ENCODE data around the gene KLK14.

- no peak for TF ChIP-seq EP300 (IDR thresholded peaks at IDR 0.05)
- TF ChIP-seq CTCF (IDR thresholded peaks at IDR 0.05): no peak
- no peak for TF ChIP-seq POLR2A (IDR thresholded peaks at IDR 0.05)
Observed at GRCh38 chr19:51066393-51067186, 16.1 kb downstream of the KLK14 start.
